Measurements from ENCODE around the gene CWC27. TPM values are rescaled to one million over a fixed set of nuclear protein-coding genes. Genes with fewer than 3 reads are reported as not detected.
A peak's percentile ranks its signal among the peaks of the same experiment; 100 is the strongest.

Gene CWC27
- total and polyA plus RNA-seq, 2 of the 13 experiments (the other 11 are each of a cell fraction or from before 2014, with no cell fraction given) = 21.1 to 25.7 TPM

DNA sequence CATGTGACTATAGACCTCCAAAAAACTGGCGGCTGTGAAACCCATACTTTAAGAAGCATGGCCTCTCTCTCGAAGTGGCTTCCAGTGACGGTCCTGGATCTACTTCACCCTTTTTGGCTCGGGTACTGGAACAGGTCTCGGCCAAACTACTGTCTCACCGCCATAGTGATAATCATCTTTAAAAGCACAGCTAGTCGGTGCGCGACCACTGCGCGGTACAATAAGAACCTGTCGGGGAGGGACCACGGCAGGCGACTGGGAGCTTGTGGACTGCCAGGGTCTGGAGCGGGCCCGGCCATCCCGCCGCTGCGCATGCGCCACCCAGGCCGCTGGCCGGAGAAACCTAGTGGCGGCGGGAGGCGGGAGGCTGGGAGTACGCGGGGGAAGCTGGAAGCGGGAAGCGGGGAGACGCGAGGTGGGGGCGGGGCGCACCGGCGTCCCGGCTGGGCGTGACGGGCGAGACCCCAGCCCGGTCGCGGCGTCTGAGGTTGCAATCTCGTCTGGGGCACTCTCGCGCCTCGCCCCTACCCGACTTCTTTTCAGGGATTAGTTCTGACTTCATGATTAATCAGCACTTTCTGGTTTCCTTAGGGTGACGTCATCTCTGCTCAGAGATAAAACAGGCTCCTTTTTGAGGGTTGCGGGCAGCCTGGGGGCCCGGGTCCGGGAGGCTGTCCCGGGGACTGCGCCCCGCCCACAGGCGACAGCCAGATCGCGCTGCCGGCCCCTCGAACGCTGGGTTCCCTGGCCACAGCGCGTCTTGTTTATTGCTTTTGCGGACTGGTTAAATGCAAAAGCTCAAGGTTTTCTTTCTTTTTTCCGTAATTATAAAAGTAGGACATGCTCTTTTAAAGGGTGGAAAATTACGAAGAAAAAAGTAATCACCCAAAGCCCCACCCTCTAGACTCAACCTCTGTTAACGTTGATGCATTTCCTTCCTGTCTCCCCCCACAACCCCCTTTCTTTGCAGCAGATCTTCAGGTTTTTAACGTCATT lies 266.8 kb downstream of the CWC27 start (continued):
- TF ChIP-seq, protein P1, sequence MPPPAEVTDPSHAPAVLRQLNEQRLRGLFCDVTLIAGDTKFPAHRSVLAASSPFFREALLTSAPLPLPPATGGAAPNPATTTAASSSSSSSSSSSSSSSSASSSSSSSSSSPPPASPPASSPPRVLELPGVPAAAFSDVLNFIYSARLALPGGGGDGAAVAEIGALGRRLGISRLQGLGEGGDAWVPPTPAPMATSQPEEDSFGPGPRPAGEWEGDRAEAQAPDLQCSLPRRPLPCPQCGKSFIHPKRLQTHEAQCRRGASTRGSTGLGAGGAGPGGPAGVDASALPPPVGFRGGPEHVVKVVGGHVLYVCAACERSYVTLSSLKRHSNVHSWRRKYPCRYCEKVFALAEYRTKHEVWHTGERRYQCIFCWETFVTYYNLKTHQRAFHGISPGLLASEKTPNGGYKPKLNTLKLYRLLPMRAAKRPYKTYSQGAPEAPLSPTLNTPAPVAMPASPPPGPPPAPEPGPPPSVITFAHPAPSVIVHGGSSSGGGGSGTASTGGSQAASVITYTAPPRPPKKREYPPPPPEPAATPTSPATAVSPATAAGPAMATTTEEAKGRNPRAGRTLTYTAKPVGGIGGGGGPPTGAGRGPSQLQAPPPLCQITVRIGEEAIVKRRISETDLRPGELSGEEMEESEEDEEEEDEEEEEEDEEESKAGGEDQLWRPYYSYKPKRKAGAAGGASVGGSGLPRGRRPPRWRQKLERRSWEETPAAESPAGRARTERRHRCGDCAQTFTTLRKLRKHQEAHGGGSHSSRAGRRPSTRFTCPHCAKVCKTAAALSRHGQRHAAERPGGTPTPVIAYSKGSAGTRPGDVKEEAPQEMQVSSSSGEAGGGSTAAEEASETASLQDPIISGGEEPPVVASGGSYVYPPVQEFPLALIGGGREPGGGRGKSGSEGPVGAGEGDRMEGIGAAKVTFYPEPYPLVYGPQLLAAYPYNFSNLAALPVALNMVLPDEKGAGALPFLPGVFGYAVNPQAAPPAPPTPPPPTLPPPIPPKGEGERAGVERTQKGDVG (CRISPR knock-in tag; IDR thresholded peaks at IDR 0.05; ENCODE audit: borderline replicate concordance) = no peak
- no peak; the same call in 1 of the 2 replicates for TF ChIP-seq ZNF773 (CRISPR knock-in tag; IDR thresholded peaks at IDR 0.05; ENCODE audit: borderline replicate concordance)
- 0 out of 2 replicates have a peak, but pooled peaks have one; percentile 30 for TF ChIP-seq ZKSCAN8 (CRISPR knock-in tag; IDR thresholded peaks at IDR 0.05; ENCODE audit: borderline replicate concordance)
- TF ChIP-seq MATR3 (CRISPR knock-in tag; IDR thresholded peaks at IDR 0.05) = no peak
- TF ChIP-seq, protein P2, sequence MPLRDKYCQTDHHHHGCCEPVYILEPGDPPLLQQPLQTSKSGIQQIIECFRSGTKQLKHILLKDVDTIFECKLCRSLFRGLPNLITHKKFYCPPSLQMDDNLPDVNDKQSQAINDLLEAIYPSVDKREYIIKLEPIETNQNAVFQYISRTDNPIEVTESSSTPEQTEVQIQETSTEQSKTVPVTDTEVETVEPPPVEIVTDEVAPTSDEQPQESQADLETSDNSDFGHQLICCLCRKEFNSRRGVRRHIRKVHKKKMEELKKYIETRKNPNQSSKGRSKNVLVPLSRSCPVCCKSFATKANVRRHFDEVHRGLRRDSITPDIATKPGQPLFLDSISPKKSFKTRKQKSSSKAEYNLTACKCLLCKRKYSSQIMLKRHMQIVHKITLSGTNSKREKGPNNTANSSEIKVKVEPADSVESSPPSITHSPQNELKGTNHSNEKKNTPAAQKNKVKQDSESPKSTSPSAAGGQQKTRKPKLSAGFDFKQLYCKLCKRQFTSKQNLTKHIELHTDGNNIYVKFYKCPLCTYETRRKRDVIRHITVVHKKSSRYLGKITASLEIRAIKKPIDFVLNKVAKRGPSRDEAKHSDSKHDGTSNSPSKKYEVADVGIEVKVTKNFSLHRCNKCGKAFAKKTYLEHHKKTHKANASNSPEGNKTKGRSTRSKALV (CRISPR knock-in tag; IDR thresholded peaks at IDR 0.05) = no peak
- no peak for TF ChIP-seq ZNF577 (CRISPR knock-in tag; IDR thresholded peaks at IDR 0.05; ENCODE audit: borderline replicate concordance, low read depth)
- no peak for TF ChIP-seq BRD4 (CRISPR knock-in tag; IDR thresholded peaks at IDR 0.05)
- TF ChIP-seq ZFP41 (CRISPR knock-in tag; IDR thresholded peaks at IDR 0.05; ENCODE audit: borderline replicate concordance) = peak; percentile 50; the same call in 1 of the 2 replicates
- TF ChIP-seq RFXANK (CRISPR knock-in tag; IDR thresholded peaks at IDR 0.05) = no peak
- no peak for TF ChIP-seq ZNF333 (CRISPR knock-in tag; IDR thresholded peaks at IDR 0.05; ENCODE audit: borderline replicate concordance)
- no peak for TF ChIP-seq PCBP2 (optimal IDR thresholded peaks at IDR 0.05; ENCODE audit: low read depth, low read length, poor library complexity, severe bottlenecking)
- TF ChIP-seq, protein P3, sequence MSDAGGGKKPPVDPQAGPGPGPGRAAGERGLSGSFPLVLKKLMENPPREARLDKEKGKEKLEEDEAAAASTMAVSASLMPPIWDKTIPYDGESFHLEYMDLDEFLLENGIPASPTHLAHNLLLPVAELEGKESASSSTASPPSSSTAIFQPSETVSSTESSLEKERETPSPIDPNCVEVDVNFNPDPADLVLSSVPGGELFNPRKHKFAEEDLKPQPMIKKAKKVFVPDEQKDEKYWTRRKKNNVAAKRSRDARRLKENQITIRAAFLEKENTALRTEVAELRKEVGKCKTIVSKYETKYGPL (CRISPR knock-in tag; IDR thresholded peaks at IDR 0.05) = no peak
- TF ChIP-seq NFIC (IDR thresholded peaks at IDR 0.05; ENCODE audit: low read length) = no peak
- TF ChIP-seq, protein P4, sequence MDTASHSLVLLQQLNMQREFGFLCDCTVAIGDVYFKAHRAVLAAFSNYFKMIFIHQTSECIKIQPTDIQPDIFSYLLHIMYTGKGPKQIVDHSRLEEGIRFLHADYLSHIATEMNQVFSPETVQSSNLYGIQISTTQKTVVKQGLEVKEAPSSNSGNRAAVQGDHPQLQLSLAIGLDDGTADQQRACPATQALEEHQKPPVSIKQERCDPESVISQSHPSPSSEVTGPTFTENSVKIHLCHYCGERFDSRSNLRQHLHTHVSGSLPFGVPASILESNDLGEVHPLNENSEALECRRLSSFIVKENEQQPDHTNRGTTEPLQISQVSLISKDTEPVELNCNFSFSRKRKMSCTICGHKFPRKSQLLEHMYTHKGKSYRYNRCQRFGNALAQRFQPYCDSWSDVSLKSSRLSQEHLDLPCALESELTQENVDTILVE (CRISPR knock-in tag; IDR thresholded peaks at IDR 0.05) = 0 out of 2 replicates have a peak, but pooled peaks have one; percentile 31
- TF ChIP-seq, protein P5, sequence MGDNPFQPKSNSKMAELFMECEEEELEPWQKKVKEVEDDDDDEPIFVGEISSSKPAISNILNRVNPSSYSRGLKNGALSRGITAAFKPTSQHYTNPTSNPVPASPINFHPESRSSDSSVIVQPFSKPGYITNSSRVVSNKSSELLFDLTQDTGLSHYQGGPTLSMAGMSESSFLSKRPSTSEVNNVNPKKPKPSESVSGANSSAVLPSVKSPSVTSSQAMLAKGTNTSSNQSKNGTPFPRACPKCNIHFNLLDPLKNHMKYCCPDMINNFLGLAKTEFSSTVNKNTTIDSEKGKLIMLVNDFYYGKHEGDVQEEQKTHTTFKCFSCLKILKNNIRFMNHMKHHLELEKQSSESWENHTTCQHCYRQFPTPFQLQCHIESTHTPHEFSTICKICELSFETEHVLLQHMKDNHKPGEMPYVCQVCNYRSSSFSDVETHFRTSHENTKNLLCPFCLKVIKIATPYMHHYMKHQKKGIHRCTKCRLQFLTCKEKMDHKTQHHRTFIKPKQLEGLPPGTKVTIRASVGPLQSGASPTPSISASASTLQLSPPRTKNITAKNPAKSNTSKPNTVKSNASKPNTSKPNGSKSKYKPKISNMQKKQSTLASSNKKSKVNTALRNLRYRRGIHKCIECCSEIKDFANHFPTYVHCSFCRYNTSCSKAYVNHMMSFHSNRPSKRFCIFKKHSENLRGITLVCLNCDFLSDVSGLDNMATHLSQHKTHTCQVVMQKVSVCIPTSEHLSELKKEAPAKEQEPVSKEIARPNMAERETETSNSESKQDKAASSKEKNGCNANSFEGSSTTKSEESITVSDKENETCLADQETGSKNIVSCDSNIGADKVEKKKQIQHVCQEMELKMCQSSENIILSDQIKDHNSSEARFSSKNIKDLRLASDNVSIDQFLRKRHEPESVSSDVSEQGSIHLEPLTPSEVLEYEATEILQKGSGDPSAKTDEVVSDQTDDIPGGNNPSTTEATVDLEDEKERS (CRISPR knock-in tag; IDR thresholded peaks at IDR 0.05) = no peak
- TF ChIP-seq ZNF326 (CRISPR knock-in tag; IDR thresholded peaks at IDR 0.05; ENCODE audit: borderline replicate concordance) = no peak
